Dermis microvascular lymphatic vessel endothelial cell (primary cell): ENCODE results near the gene ERP27. TPM values are rescaled to one million over a fixed set of nuclear protein-coding genes. Genes with fewer than 3 reads are reported as not detected.

ENCODE experiments used
- DNase-seq, 2 donors: peaks; one replicate each; pipeline versions ENCODE4 v3.0.0 to v3.0.0-alpha.2; 2010; ENCODE audit warnings: low read depth in 2 of 2
- total RNA-seq: library from RNA; depleted of rRNA; stranded (reverse); fragments of >200 nt; gene quantifications from 2 replicates; pipeline ENCODE4 v1.2.1, GENCODE V29; 2014

The ERP27 gene
- total RNA-seq, 1 donor from 2014 or later, result 0.13 TPM

- DNase-seq, result no peak
These were observed 66.5 kb downstream of the ERP27 start for GRCh38 chr12:14871886-14872285.

GRCh38 chr12:14871247-14871646 lies 67.1 kb downstream of the ERP27 start:
- no peak for DNase-seq

GRCh38 chr12:14868916-14869506 lies 69.3 kb downstream of the ERP27 start:
- no peak for DNase-seq

Other genes with a start within 250 kb of the ERP27 start
- gene GUCY2C, start 241.9 kb downstream of the ERP27 start, total RNA-seq, result not detected in 2 replicates
- gene WBP11, start 135.1 kb downstream of the ERP27 start, total RNA-seq, result 12.0 and 14.6 TPM in 2 replicates
- gene C12orf60, start 134.9 kb downstream of the ERP27 start, total RNA-seq, result 0.63 and 0.77 TPM in 2 replicates
- gene SMCO3, start 124.4 kb downstream of the ERP27 start, total RNA-seq, result 0.89 and 1.4 TPM in 2 replicates
- 74.8 and 91.9 TPM in 2 replicates for gene ART4, start 95.0 kb downstream of the ERP27 start, total RNA-seq
- 149 and 328 TPM in 2 replicates for gene MGP, start 52.7 kb downstream of the ERP27 start, total RNA-seq
- 39.8 and 69.4 TPM in 2 replicates for gene ARHGDIB, start 23.1 kb upstream of the ERP27 start, total RNA-seq
- not detected in 2 replicates for gene PDE6H, start 34.5 kb upstream of the ERP27 start, total RNA-seq